HTERT RPE-1 (cell line): ENCODE data around the gene TMPRSS9.

Experiments used
- in situ Hi-C: fragments of 300-500 bp; cut with MboI; formaldehyde crosslinking; loops from 4 replicates; pipeline ENCODE4 v1.14.3; 2020; ENCODE audit warnings: low sequenced_read_pairs

The TMPRSS9 gene

DNA sequence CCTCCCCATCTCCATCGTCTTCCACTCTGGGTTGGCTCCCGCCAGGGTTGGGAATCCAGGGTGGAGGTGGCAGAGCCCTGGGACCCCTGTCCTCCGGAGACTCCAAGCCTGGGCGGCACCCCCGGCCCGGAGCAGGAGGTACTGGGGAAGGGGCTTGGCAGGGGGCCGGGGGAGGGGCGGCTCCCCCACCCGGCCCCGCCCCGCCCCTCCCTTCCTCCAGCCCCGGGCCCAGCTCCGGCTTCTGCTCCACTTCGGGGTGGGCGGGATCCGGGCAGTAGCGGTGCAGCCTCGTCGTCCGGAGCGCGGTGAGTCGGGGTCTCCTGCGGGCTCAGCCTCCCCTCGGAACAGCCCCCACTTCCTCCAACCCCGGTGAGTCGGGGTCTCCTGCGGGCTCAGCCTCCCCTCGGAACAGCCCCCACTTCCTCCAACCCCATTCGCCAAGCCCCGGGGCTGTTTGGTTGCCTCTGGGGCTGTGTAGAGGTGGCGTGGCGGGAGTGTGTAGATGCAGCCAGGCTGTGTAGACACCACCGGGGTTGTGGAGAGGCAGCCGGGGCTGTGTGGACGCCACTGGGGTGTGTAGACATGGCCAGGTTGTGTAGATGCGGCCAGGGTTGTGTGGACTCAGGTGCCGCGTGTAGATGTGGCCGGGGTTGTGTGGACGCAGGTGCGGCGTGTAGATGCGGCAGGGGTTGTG lies at the start of gene TMPRSS9:
Gene TMPRSS9 (plus strand): TSS at position 274 of the 694 bp plus-strand sequence. CDS start 29,521 bp downstream, outside the sequence.
- in situ Hi-C loops, result no loop called here

DNA sequence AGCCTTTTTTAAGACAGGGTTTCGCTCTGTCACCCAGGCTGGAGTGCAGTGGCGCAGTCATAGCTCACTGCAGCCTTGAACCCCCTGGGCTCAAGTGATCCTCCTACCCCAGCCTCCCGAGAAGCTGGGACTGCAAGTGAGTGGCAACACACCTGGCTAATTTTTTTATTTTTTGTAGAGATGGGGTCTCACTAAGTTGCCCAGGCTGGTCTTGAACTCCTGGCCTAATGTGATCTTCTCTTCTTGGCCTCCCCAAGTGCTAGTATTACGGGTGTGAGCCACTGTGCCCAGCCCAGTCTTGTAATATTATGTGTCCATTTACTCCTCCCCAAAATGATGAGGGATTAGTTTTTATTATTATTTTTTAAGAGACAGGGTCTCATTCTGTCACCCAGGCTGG lies 49.0 kb upstream of the TMPRSS9 start:
- in situ Hi-C loops, result no loop called here

DNA sequence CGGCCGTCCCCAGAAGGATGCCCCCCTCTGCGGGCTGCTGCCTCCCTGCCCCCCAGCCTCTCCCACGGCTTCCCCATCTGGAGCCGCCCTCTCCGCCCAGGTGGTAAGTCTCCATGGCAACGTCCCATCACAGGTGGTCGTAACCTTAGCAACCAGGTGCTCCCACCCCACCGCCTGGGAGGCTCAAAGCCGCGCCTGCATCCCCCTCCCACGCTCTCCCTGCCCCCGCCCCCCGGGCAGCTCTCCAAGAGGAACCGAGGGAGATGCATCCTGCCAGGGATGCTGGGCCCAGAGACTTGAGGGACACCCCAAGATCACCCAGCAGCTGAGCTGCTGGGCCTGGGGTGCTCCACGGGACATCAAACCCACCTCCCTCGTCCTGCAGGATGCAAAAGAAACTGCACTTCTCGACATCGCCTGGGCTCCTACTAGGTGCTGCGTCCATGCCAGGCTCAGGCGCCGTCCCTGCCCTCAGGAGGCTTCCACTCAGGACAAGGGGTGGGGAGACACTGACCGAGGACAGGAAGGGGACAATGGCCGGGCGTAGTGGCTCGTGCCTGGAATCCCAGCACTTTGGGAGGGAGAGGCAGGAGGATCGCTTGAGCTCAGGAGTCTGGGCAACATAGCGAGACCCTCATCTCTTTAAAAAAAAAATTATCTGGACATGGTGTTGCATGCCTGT lies 47.1 kb upstream of the TMPRSS9 start:
- in situ Hi-C loops, result no loop called here

DNA sequence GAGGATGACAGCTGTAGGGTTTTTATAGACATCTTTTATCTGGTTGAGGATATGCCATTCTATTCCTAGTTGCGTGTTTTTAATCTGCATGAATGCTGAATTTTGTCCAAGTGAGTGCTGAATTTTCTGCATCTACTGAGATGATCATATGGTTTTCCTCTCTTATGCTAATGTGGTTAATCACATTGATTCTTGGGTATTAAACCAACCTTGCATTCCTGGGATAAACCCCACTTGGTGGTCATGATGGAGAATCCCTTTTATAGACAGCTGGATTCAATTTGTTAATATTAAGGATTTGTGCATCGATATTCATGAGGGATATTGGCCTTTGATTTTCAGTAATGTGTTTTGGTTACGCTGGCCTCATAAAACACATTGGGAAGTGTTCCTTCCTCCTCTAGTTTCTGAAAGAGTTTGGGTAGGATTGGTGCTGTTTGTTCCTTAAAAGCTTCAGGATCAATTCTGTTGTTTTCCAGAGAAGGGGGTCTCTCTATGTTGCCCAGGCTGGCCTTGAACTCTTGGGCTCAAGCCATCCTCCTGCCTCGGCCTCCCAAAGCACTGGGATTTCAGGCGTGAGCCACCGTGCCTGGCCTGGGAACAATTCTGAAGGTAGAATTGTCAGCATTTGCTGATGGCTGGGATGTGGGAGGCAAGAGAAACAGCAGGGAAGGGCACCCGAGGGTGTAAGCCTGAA lies 44.8 kb upstream of the TMPRSS9 start:
- in situ Hi-C loops, result no loop called here

DNA sequence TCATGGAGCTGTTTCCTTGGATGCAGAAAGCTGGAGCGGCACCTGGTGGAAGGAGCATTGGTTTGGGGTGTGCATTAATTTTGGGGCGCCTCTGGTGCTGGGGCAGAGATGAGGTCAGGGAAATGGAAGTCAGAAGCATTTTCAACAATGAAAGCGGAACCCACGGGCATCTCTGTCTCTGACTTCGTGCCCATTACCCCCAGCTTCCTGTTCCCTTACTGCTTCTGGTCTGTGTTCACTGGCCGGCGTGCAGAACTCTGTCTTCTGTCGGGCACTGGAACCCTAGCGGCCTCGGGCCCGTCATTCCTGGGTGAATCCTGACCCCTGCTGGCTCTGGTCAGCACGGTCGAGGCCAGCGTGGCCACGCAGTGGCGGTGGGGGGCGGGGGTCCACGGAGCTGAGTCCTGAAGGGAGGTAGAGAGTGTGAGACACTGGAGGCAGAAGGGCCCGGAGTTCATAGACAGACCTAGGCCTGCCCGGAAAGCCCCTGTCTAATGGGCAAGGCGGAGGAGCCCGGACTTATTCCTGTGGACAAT lies 44.2 kb upstream of the TMPRSS9 start:
- in situ Hi-C loops, result no loop called here

DNA sequence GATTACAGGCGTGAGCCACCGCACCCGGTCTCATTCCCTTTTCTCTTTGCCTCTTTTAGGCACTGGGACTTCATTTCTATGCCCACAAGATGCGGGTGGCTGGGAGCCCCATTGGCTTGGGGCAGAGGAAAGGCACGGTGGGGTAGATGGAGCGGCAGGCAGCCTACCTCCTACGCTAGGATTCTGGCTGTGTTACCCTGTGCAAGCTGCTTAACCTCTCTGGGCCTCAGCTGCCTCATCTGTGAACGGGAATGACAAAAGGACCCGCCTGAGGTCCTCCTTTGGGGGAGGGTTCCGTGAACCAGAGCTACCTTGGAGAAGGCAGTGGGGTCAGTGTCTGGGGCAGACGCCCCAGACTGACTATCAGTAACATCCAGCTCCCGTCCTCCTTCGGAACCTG lies 42.8 kb upstream of the TMPRSS9 start:
- in situ Hi-C loops, result no loop called here

DNA sequence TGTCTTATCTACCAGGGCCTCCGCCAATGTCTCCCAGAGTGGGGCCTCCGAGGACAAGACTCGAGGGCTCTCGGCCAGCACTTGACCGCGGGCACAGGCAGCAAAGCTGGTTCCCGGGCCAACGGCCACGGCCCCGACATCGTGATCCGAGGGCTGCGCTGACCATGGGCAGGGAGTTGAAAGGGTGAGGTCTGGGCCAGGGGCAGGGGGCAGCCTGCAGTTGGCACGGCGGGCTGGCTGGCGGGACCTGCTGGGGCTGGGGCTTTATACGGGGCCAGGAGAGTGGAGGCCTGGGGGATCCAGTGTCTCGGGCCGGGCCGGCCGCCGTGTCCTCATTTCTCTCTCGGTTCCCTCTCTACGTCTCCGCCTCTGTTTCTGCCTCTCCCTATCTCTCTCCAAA lies 42.3 kb upstream of the TMPRSS9 start:
- in situ Hi-C loops, result no loop called here

DNA sequence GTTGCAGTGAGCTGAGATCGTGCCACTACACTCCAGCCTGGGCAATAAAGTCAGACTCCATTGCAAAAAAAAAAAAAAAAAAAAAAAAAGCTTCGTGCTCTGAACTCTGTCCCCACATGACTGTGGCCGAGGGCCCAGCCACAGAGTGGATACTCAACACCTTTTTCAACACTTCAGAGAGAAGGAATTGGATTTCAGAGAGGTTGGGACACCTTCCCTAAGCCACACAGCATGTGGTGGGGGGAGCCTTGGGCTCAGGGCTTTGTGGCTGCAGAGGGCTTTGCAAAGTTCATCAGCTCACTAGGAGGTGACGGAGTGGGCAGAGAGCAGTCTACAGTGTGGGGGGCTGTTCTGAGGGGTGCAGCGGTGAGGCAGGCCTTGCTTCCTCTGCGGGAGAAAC lies 41.1 kb upstream of the TMPRSS9 start:
- in situ Hi-C loops, result no loop called here

DNA sequence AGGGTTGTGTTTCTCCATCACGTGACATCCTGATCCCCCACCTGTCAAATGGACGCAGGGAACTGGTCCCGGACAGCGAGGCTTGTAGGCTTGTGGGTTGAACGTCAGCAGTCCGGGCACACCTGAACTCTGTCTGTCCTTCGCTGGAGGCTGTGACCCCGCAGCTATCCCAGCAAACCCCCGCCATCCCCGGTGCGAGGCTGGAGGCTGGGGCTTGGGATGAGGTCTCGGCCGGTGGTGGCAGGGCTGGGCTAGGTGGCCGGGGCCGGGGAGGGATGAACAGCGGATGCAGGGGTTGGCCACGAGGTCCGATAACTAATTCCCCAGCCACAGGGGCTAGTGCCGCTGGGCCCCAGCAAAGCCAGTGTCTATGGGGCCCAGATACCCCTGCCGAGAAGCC lies 40.5 kb upstream of the TMPRSS9 start:
- in situ Hi-C loops, result no loop called here

DNA sequence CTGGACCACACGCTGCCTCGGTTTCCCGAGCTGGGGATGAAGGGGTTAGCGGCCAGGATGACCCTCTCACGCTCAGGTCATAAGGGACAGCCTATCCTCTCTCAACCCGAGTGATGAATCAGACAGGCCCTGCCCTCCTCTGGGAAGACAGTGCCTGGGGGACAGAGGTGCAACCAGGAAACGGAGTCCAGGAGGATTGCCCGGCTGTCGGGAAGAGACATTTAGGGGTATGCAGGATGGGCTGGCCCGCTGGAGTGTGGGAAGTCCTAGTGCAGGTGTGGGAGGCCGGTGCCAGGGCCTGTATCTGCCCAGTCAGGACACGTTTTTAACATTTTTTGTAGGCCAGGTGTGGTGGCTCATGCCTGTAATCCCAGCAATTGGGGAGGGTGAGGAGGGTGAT lies 40.0 kb upstream of the TMPRSS9 start:
- in situ Hi-C loops, result no loop called here

DNA sequence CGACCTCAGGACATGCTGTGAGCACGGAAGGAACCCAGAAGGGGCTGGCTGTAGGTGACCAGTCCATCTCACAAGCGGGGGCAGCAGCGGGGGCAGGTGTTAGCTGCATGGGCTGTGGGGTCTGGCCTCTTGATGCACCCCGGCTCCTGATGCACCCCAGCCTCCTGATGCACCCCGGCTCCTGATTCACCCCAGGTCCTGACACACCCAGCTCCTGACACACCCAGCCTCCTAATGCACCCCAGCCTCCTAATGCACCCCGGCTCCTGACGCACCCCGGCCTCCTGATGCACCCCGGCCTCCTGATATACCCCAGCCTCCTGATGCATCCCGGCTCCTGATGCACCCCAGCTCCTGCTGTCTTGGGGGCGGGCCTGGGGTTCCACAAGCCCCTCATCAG lies 39.1 kb upstream of the TMPRSS9 start:
- in situ Hi-C loops, result no loop called here

DNA sequence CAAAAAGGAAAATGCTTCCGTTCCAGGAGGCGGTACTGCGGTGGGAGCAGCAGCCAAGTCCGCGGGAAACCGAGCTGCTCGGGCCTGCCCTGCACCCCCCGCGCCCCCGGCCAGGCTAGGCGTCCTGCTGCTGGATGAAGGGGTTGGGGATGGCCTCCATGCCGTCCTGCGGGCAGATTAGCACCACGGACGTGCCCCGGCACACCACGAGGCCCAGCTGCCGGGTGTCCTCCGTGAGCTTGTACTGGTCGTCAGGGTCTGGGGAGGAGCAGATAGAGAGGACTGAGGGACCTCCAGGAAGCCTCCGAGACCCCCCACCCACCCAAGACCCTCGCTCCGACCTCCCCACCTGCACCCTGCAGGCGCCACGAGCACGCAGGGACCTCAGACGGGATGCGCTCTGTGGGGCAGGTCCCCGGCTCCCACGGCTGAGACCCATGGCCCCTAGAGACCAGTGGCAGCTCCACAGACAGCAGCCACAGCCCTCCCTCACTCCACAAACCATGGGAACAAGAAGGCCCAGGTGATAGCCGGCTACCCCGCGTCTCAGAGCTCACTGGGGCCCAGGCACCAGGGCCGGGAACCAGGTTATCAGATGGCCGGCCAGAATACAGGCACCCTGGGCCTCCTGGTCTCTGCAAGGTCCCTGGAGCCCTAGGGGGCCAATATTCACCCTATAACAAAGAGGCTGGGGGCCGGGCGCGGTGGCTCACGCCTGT lies 38.3 kb upstream of the TMPRSS9 start:
- in situ Hi-C loops, result no loop called here

DNA sequence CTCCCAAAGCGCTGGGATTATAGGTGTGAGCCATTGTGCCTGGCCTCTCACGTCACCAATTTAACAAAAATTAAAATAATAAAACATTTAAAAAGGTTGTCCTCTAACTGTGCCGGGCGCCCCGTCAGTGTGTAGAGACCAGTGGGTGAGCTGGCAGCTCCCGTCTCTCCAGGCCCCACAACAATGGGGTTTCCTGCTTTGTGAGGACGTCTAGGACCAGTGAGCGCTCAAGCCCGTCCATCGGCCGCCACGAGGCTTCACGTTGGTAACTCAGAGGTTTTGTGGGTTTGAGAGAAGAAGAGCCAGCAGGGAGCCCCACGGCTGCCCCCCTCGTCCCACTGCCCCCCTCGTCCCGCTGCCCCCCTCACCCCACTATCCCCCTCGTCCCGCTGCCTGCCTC lies 36.4 kb upstream of the TMPRSS9 start:
- in situ Hi-C loops, result no loop called here

DNA sequence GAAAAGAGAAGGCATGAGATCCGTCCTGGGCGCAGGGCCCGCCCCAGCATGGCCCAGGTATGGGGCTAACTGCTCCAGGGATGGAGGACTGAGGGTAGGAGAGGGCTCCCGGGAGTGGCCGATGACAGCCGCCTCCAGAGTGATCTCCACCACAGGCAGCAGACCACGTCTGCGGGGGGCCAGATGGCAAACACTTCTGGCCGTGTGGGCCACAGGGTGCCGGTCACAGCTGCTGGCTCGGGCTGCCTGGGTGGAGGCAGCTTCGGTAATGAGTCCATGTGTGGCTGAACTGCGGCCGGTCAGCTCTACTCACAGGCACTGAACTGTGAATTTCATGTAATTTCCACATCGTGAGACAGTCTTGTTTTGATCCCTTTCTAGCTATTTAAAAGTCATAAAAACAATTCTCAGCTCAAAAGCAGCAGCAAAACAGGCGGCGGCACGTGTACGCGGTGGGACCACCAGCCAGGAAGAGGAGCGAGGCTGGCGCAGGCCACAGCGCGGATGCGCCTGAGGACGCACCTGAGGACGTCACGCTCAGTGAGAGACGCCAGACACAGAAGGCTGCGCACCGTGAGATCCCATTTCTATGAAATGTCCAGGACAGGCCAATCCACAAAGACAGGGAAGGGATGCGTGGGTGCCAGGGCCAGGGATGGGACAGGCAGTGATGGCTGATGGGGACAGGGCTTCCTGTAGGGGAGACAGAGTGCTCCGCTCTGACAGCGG lies 35.7 kb upstream of the TMPRSS9 start:
- in situ Hi-C loops, result no loop called here

DNA sequence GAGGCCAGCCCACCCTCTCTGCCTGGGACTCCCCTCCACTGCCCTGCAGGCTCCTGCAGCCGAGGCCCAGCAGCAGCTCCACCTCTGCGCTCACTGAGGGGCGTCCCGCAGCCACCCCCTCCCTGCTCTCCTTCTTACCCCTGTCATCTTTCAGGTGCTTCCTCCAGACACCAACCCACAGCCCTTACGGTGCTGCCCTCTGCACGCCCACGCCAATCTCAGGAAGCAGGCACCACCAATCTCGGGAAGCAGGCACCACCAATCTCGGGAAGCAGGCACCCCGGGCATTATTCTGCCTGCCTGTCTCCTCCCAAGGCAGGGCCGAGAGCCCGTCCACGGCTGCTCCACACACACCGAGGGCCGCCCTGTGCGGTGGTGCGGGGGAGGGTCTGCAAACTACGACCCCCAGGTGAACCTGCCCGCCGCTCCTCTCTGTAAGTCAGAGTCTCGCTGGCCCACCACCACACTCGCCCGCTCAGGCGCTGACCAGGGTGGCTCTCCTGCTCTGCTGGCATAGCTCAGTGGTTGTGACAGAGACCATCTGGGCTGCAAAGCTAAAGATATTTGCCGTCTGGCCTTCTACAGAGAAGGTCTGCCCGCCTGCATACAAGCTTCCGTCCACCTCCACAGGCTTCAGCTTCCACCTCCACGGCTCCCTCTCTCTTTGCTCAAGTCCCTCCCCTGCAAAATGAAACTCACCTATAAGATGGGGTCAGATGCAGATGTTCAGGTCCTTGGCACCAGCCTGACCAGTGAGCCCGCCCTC lies 34.6 kb upstream of the TMPRSS9 start:
- in situ Hi-C loops, result no loop called here

DNA sequence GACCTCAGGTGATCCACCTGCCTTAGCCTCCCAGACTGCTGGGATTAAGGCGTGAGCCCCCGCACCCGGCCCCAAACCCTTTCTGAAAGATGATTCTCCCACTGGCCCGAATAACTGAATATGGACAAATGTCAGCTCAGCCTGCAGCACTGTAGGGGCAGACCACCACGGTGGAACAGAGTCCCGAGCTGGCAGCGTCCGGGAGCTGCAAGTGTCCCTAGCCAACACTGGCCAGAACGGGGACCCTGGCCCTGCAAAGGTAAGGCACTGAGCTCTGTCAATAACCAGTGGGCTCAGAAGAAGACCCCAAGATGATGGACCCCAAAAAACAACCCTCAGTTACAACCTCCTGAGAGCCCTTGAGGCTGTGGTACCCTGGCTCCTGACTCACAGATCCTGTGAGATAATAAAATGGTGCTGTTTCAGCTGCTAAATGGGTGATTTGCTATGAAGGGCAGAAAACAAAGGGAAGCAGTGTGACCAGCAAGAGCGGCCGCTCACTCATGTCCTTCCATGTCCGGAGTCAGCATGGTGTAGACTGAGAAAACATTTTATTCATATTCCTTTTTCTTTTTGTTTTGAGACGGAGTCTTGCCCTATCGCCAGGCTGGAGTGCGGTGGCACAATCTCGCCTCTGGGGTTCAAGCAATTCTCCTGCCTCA lies 33.2 kb upstream of the TMPRSS9 start:
- in situ Hi-C loops, result no loop called here

DNA sequence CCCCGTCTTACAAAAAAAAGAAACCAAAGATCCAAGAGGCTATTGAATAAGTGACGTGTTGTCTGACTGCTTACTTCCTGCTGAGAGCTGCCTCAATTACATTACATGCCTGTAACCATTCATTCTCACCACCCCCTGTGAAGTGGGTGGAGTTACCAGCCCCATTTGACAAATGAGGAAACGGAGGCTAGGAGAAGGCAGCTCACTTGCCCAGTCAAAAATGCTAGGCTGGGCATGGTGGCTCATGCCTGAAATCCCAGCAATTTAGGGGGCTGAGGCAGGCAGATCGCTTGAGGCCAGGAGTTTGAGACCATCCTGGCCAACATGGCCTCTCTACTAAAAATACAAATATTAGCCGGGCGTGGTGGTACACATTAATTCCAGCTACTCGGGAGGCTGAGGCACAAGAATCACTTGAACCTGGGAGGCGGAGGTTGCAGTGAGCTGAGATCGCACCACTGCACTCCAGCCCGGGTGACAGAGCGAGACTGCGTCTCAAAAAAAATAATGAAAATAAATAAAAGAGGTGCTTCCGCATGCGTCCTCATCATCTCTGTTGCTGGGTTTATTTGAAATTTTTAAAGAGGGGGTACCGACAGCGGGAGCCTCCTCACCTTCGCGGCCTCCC lies 32.2 kb upstream of the TMPRSS9 start:
- in situ Hi-C loops, result no loop called here

DNA sequence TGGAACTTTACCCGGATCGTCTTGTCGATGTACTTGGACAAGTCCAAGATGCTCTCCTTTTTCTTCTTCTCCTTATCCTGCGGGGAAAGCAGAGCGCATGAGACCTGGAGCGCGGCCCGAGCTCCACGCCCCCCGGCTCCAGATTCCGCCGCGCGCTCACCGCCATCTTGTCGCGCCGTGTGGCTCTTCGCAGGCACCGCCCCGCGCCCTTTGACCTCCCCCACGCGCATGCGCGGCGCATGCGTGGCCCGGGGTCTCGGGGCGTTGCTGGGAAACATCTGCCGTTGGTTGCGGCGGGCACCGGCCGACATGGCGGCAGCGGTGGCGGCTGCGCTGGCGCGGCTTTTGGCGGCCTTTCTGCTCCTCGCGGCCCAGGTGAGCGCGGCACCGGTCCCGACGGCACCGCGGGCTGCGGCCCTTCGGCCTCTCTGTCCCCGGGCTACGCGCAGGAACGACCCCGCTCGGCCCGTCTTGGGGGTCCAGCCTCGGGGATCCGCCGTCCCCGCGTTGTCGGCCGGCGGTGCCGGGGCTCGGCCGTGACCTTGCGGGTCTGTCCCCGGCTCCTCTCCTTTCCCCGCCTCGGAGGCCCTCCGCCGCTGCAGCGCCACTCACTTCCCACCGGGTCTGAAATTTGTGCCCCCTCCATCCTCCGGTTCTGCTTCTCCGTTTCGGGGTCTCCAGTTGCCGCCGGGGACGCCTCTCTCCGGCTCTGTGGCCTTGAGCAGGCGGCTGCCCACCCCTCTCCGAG lies 31.5 kb upstream of the TMPRSS9 start, which contains the start of the genes LSM7 and SPPL2B:
Gene LSM7 (minus strand): TSS at position 186 of the 748 bp plus-strand sequence. CDS start 20 bp downstream, at position 166.
Gene SPPL2B (plus strand): TSS at position 284 of the 748 bp plus-strand sequence. CDS start 26 bp downstream, at position 310.
- in situ Hi-C loops, result no loop called here
